ENCODE data around the gene PRKAG2.

GRCh38 chr7:151895631-151896031 is 18.7 kb upstream of the PRKAG2 start:
- TF ChIP-seq CTCF (IDR thresholded peaks at IDR 0.05), result no peak
- TF ChIP-seq POLR2A (IDR thresholded peaks at IDR 0.05), result no peak

All from thyroid gland (tissue), 4 donors.